Stimulated activated CD8-positive, alpha-beta memory T cell treated with anti-CD3 and anti-CD28 coated beads, Interleukin-7, amount 100 ng/mL, for 24 hours (primary cell): ENCODE data around the gene ELL.

Experiments used
- DNase-seq: peaks from one replicate; pipeline ENCODE4 v3.0.0-alpha.2; 2020; ENCODE audit warnings: low read depth

Gene ELL

DNA sequence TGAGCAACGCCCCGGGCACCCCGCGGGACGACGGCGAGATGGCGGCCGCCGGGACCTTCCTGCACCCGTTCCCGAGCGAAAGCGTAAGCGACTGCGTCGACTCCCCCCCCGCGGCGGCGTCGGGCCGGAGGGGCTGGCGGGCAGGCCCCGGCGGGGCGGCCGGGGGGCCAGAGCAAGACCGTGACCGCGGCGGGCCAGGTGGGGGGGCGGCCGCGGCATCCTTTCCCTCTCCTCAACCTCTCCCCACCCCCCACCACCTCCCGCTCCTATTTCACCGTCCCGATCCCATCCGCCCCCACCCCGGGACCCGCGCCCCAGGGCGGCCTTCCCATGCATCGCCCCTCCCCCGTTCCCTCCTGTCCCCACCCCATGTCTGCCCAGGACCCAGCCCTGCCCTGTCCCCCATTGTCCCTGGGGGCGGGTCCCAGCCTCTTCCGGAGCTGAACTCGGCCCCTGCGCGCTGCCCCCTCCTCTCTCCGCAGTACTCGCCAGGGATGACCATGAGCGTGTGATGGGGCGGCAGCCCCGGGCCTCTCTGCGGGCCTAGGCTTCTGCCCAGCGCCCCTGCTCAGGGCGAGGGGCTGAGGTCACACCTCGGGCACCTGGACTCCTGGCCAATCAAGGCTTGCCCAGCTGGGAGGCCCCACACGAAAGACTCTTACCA lies 88.0 kb downstream of the ELL start:
- no peak for DNase-seq

- no peak for DNase-seq
Observed at GRCh38 chr19:18433015-18433691, 88.7 kb downstream of the ELL start.

- DNase-seq, result no peak
Observed at GRCh38 chr19:18432275-18433014, 89.4 kb downstream of the ELL start.

DNA sequence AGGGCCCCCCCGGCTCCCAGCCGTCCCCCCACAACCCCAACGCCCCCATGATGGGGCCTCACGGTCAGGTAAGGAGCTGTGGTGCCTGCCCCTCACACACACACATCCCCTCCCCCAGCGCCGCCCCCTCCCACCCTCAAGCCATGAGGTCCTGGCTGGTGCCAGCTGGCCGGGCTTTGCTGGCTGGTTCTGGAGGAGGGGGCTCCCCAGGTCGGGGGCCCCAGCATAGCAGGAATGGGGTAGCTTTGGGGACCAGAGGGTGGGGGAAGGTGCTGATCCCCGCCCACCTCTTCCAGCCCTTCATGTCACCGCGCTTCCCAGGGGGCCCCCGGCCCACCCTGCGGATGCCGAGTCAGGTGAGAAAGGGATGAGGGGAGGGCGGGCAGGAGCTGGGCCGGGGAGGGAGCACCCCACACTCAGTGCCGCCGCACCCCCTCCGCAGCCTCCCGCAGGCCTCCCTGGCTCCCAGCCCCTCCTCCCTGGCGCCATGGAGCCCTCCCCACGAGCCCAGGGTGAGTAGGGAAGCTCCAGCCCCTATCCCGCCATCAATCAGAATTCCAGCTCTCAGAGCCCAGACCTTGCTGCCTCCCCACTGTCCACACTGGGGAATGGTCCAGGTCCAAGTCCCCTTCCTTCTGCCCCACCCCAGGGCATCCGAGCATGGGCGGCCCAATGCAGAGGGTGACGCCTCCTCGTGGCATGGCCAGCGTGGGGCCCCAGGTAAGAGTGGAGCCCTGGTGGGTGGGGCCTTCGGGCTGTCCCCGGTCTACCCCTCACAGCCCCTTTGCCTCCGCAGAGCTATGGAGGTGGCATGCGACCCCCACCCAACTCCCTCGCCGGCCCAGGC lies 90.3 kb downstream of the ELL start:
- no peak for DNase-seq

- DNase-seq, result no peak
Observed at GRCh38 chr19:18430417-18431144, 91.3 kb downstream of the ELL start.

- DNase-seq, result no peak
Observed at GRCh38 chr19:18429717-18430416, 92.0 kb downstream of the ELL start.

- DNase-seq, result no peak
Observed at GRCh38 chr19:18428787-18429674, 92.8 kb downstream of the ELL start.

DNA sequence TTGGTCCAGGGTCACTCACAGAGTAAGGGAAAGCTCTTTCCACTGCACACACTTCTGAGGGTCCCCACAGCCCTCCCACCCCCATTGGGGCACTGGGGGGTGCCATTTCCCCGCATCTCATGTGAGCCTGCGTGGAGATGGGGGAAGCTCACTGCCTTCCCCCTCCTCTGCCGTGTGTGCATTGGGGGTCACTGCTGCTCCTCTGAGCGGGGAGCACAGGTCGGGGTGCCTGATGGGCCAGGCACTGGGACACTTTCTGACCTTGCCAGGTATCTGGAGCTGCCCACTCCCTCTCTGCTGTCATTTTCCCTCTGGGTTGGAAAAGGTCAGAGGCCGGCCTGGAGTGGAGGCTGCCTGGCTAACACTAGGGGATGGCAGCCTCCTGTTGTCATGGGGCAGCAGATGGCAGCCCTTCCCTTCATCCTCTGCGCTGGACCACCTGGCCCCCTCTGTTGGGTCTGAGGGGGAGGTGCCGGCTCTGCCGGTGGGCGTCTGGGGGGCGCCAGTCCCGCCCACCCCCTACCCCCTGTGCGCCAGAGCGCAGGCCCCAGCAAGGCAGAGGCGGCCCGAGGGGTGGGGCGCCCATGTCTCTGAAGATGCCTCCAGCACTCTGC lies 93.6 kb downstream of the ELL start:
- DNase-seq, result no peak

GRCh38 chr19:18427743-18428113 lies 94.1 kb downstream of the ELL start:
- no peak for DNase-seq

DNA sequence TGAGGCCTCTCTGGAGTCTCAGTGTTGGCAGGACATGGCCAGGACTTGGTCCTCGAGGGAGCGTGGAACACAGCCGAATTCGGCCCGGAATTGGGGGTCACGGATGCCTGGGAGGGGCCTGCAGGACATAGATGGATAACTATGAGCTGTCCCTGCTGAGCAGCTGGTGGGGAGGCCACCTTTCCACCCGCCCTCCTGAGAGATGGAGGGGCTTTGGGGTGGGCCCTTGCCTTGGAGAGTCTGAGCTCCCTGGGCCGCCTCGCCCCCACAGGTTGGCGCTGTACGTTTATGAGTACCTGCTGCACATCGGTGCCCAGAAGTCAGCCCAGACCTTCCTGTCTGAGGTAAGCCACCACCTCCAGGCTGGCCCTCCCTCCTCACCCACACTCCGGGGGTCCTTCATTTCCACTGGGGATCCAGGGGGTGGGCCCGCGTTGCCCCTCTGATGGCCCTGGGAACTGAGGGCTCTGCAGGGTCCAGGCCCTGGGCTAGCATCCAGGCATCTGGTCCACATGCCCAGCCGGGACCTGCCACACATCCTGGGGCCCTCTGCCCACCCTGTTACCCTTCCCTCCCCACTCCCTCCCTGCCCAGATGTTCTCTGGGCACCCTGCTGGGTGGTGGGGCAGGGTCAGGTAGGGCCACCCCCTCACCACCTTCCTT lies 94.7 kb downstream of the ELL start:
- DNase-seq, result no peak

- DNase-seq, result no peak
Observed at GRCh38 chr19:18426416-18426767, 95.5 kb downstream of the ELL start.

DNA sequence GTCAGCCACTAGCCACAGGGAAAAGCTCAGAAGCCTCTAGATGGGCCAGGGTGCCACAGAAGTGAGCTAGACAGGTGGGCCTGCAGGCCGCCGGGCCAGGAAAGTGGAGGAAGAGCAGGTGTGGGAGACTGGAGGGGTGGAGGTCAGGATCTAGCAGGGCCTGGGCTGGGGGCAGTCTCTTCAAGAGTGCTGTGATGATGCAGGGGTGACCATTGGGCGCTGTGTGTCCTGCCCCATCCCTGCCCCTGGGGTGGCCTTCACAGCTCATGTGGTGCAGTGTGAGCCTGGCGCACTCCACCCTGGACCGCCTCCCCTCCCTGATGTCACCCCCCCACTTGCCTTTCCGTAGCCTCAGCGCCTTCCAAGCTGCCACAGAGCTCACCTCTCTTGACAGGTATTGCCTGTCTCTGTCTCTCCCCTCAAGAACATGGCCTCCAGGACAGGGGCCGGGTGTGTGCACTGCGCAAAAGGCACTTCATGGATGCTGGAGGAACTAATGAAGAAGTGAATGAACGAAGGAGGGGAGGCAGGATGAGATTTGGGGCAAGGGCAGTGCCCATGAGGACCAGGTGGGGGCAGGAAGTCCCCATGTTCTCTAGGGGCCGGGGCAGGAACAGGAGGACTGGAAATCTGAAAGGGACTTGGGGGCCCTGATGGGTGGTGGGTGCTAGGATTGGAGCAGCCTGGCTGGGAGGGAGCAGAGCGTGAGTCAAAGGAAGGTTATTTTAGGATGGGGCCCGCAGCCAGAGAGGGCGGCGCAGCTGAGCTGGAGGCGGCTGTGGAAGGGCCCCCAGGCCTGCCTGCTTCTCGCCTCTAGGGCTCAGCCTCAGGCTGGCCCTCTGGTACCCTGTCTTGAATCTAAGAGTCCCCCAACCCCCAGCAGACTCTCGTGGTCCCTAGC lies 96.1 kb downstream of the ELL start:
- DNase-seq, result no peak

GRCh38 chr19:18424890-18425514 lies 96.9 kb downstream of the ELL start:
- DNase-seq, result no peak

- DNase-seq, result no peak
Observed at GRCh38 chr19:18424122-18424889, 97.6 kb downstream of the ELL start.

- no peak for DNase-seq
Observed at GRCh38 chr19:18423258-18424020, 98.4 kb downstream of the ELL start.
